Effector memory CD8-positive, alpha-beta T cell (primary cell): ENCODE results near the gene ST7.

Source experiments
- ATAC-seq: fragments of 150-1000 bp; cut with Tn5 transposase; replicated peaks from 2 replicates; pipeline ENCODE4 v1.10.0; 2021; ENCODE audit warnings: mild to moderate bottlenecking, moderate library complexity
- DNase-seq, 3 experiments: peaks; one replicate each; pipeline ENCODE4 v3.0.0; 2021
- H3K27ac Mint-ChIP-seq, 2 donors: one replicate each; pipeline ENCODE4 v1.8.0; 2022; ENCODE audit warnings: mild to moderate bottlenecking in 2 of 2, mixed read lengths in 2 of 2, moderate library complexity in 2 of 2
- H3K27me3 Mint-ChIP-seq, 2 donors: one replicate each; pipeline ENCODE4 v1.8.0; 2022; ENCODE audit warnings: mixed read lengths in 2 of 2
- H3K36me3 Mint-ChIP-seq: one replicate; pipeline ENCODE4 v1.8.0; 2022; ENCODE audit warnings: mild to moderate bottlenecking, moderate library complexity, mixed read lengths; ENCODE audit not compliant: insufficient read depth
- H3K4me1 Mint-ChIP-seq, 2 donors: one replicate each; pipeline ENCODE4 v1.8.0; 2022; ENCODE audit warnings: low read depth in 2 of 2, mixed read lengths in 2 of 2
- H3K4me3 Mint-ChIP-seq, 2 donors: one replicate each; pipeline ENCODE4 v1.8.0; 2022; ENCODE audit warnings: mild to moderate bottlenecking in 2 of 2, mixed read lengths in 2 of 2, moderate library complexity in 2 of 2
- H3K9me3 Mint-ChIP-seq, 2 donors: one replicate each; pipeline ENCODE4 v1.8.0; 2022; ENCODE audit warnings: mixed read lengths in 2 of 2

ST7 gene

DNA sequence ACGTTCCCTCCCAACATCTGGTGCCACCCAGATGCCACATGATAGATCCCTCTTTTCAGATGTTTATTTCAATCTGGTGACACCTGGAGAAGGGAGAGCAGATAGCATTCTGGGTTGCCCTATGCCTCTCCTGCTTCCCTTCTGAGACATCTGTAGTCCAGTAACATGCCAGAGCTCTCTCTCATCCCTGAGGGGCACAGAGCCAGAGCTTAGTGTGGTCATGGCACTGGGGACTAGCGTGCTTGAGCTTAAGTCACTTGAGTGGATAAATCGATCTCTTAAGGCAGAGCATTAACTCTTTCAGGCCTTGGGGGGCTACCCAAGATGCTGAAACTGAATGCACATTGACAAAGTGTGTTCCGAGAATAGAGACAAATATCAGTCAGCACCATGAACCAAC is 321.6 kb downstream of the ST7 start:
- no peak for DNase-seq
- Mint-ChIP-seq H3K9me3 (no peaks in the 10 kb centered on the region), H3K4me1 (peaks cover 0 to 3% of the 10 kb centered on the region in 2 donors), H3K36me3 (no peaks in the 10 kb centered on the region), H3K27ac (no peak overlapping the region), H3K27me3 (peaks cover 24 to 41% of the 10 kb centered on the region in 2 donors), H3K4me3 (no peak overlapping the region)
- ATAC-seq, result no peak

DNA sequence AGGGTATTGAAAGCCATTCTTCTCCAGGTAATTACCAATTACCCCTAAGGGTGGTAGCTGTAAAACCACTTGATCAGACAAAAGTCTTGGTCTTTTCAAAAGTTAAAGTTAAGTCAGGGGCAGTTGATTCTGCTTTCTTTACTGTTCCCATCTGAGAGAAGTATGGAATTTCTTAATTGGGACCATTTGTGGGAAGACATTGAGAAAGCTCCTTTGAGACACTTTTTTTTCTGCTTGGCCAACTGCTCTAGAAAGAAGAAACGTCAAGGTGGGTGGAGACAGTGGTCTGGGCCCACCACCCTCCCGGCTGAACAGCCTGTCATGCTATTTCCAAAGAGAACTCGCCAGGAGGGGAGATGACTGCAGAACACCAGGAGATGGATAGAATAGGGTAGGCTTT is 324.3 kb downstream of the ST7 start:
- no peak overlapping the region for H3K27ac Mint-ChIP-seq
- no peak overlapping the region for H3K4me3 Mint-ChIP-seq
- no peak for DNase-seq
- no peak for ATAC-seq
- no peaks in the 10 kb centered on the region for H3K36me3 Mint-ChIP-seq
- H3K9me3 Mint-ChIP-seq, result no peaks in the 10 kb centered on the region
- H3K27me3 Mint-ChIP-seq, result peaks cover 12 to 27% of the 10 kb centered on the region in 2 donors
- H3K4me1 Mint-ChIP-seq, result peaks cover 0 to 3% of the 10 kb centered on the region in 2 donors

DNA sequence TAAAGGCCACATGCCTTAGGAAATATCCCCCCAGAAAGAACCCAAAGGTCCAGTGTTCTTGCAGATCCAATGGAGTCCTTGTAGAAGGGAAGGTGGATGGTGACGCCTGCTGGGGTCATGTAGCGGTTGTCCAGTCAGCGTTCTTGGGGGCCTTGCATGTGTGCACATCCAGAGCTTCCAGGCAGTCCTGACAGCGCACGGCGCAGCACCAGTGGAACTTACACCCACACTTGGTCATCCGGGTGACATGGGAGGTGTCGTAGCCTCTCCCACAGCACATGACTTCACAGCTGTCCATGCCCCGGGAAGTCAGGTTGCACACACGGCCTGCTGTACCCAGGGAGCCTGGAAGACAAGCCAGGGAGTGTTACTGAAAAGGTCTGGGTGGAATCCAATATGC is 324.7 kb downstream of the ST7 start:
- Mint-ChIP-seq H3K36me3 (no peaks in the 10 kb centered on the region), H3K4me3 (no peak overlapping the region), H3K9me3 (no peaks in the 10 kb centered on the region), H3K27ac (no peak overlapping the region), H3K27me3 (peaks cover 7 to 23% of the 10 kb centered on the region in 2 donors), H3K4me1 (peaks cover 0 to 3% of the 10 kb centered on the region in 2 donors)
- DNase-seq, result no peak
- no peak for ATAC-seq

DNA sequence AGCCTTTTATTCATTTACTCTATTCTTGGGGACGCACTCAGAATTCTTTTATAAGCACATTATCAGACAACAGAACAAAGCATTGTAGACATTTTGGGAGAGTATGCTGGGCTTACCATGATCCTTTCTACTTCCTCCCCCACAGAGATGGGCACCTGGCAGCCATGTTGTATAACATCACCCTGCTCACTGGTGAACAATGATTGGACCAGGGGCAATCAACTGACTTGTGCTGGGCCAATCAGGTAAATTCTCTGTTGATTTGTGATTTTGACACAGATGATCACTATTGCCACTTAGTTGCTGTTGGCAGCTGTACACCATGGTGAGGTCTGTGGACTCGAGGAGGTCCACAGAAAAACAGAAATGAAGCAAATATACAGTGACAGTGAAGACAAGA is 325.9 kb downstream of the ST7 start:
- peaks cover 6 to 18% of the 10 kb centered on the region in 2 donors for H3K27me3 Mint-ChIP-seq
- no peak overlapping the region for H3K4me3 Mint-ChIP-seq
- H3K9me3 Mint-ChIP-seq, result no peaks in the 10 kb centered on the region
- ATAC-seq (no peak), DNase-seq (no peak)
- H3K27ac Mint-ChIP-seq, result no peak overlapping the region
- peaks cover 0 to 3% of the 10 kb centered on the region in 2 donors for H3K4me1 Mint-ChIP-seq
- no peaks in the 10 kb centered on the region for H3K36me3 Mint-ChIP-seq
